Glomerular visceral epithelial cell (primary cell): ENCODE measurements around the gene FANCI.
"Not testable (repeated sequence)": the region's sequence is repeated elsewhere in the genome, so short reads cannot be mapped to it uniquely, and the experiment has no call there.

Experiments
- DNase-seq: peaks from one replicate; pipeline ENCODE4 v3.0.0-alpha.2; 2016; ENCODE audit errors: extremely low spot score

FANCI gene

DNA sequence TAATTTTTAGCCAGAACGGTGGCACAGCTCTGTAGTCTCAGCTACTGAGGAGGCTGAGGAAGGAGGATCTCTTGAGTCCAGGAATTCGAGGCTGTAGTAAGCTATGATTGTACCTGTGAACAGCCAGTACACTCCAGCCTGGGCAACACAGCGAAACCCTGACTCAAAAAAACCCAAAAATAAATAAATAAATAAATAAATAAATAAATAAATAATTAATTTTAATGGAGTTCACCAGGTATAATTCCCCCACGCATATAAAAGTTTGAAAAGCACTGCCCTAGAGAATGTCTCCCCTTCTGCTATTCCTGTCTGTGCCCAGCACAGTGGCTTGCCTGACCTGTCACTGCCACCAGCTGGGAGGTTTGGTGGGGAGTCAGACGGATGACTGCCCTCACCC, 18.2 kb upstream of the FANCI start:
- DNase-seq: no peak

DNA sequence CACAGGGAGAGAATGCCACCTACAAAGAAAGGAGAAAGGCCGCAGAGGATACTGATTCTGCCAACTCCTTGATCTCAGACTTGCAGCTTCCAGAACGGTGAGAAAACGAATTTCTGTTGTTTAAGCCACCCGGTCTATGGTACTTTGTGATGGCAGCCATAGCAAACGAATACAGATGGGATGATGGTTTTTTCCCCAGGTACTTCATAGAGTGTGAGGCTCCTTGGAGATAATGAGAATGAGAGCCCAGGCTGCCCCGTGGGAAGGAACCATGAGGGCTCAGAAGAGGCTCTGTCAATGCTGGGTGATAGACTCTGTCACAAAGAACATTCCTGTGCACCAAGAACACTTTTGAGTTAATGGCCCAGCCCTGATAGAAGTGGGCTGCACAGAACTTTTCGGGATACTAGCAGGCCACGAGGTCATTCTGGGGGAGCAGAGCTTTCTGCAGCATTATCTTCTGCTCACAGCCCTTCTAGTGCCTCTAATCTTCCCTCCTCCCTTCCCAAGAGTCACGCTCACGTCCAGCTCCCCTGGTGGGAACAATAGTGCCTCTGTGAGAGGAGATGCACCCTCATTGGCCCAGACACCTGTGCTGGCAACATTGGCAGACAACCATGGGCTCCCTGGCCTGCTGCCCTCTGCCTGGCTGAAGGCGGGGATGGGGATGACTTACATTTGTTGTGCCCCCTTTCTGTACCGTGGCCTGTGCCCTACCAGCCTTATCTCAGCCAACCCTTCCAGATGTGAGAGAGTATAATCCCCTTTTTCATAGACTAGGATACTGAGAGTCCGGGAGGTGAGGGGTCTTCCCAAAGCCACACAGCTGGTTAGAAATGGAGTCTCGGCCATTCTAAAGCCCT, 17.2 kb upstream of the FANCI start:
- DNase-seq: no peak

DNA sequence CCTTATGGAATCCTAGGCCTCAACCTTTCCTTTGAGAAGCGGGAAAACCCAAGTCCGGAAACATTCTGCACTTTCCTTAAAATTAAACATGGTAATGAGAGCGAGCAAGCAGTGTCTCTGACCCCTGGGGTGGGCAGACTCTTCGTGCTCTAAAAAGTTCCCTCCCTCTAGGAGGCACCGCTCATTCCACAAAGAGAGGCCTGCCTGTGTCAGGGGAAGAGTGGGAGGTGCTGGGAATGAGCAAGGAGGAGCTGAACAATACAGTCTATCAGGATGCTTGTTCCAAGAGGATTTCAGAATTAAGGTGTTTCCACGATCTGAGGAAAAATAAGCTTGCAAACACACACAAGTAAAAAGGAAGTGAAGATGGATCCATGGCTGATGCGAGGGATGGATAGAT, 16.4 kb upstream of the FANCI start:
- DNase-seq: no peak

DNA sequence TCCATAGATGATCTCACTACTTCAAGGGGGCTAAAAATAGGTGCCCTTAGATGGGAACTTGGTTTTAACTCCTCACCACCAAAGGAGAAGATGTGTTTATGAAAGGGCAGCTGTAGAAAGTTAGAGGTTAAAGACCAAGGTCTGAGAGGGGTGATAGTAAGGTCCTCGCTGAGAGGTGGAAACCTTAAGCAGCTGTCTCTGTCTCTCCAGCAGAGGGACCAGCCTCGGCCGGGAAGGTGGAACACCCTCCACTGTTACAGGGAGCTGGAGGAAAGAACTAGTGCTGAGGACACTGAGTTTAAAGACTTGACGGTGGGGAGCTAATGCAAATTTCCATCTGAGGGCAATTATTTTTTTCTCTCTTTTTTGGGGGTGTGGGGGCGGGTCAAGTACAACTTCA, 13.5 kb upstream of the FANCI start:
- no peak for DNase-seq

GRCh38 chr15:89231832-89232231, 11.9 kb upstream of the FANCI start:
- no peak for DNase-seq

GRCh38 chr15:89239883-89240810, 3.6 kb upstream of the FANCI start:
- not testable (repeated sequence) for DNase-seq

DNA sequence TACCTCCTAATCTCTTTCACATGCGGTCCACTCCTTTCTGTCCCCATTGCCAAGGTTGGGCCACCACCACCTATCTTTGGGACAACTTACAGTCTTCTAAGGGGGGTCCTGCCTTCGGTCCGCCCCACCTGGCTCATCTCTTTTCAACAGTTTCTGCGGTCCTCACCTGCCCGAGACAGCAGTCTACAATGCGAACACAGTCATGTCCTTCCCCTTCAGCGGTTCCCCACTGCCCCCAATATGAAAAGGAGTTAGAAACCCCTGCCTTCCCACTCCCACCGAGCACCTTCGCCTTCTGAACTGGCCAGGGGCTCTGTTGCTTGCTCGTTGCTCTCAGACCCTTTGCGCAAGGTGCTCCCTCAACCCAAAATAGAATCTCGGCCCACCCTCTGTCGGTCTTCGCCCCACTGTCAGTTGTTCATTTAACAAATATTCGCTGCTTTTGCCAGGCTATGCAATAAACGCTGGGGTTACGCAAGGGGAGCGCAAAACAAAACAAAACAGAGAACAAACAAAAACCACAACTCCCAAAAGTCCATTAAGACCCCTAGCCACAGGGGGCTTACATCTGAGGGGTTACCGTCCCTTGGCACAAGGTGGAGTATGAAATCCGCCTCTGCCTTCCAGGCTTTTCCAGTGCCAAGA, 611 bp upstream of the FANCI start:
- DNase-seq: no peak

- DNase-seq: no peak
Observed at GRCh38 chr15:89244574-89244903, 760 bp downstream of the FANCI start.

DNA sequence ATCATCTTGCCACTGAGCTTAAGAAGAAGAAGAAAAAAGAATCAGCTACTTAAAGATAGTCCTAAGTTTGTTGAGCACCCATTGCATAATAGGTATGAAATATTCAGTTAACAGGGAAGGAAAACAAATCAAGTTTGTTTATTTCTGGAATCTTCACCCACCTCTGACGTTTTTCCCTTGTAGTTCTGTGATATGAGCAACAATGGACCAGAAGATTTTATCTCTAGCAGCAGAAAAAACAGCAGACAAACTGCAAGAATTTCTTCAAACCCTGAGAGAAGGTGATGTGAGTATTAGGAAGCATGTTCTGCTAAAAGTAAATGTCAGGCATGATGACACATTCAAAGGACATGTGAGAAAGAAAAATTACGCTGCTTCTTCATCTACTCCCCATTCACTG, 3.7 kb downstream of the FANCI start:
- no peak for DNase-seq

GRCh38 chr15:89248584-89248983, 4.8 kb downstream of the FANCI start:
- no peak for DNase-seq

- DNase-seq: not testable (repeated sequence)
Observed at GRCh38 chr15:89250142-89250541, 6.4 kb downstream of the FANCI start.

DNA sequence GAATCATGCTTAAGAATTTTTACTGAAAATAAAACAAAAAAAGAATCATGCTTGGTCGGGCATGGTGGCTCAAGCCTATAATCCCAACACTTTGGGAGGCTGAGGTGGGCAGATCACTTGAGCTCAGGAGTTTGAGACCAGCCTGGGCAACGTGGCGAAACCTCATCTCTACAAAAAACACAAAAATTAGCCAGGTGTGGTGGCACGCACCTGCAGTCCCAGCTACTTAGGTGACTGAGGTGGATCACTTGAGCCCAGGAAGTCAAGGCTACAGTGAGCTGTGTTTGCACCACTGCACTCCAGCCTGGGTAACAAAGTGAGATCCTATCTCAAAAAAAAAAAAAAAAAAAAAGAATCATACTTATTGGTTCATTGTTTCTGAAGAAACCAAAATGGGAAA, 33.5 kb downstream of the FANCI start:
- not testable (repeated sequence) for DNase-seq

DNA sequence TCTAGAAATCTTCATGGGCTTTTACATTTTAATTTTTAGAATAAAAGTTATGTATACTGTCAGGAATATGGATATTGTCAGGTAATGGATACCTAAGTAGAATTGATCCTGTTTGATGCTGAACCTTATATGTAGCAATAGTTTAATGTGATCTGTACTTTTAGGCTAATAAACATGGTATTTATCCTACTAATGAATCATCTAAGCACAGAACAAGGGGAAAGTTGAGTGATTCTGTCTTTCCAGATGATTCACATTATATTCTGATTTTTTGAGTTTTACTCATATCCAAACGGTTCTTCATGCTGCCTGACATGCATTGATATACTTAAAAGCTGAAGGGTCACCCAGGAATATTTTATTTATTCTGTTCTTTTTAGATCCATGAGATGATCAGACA, 34.5 kb downstream of the FANCI start:
- DNase-seq: no peak

GRCh38 chr15:89282631-89283030, 38.9 kb downstream of the FANCI start:
- DNase-seq: no peak

- DNase-seq: no peak
Observed at GRCh38 chr15:89283201-89283600, 39.4 kb downstream of the FANCI start.

DNA sequence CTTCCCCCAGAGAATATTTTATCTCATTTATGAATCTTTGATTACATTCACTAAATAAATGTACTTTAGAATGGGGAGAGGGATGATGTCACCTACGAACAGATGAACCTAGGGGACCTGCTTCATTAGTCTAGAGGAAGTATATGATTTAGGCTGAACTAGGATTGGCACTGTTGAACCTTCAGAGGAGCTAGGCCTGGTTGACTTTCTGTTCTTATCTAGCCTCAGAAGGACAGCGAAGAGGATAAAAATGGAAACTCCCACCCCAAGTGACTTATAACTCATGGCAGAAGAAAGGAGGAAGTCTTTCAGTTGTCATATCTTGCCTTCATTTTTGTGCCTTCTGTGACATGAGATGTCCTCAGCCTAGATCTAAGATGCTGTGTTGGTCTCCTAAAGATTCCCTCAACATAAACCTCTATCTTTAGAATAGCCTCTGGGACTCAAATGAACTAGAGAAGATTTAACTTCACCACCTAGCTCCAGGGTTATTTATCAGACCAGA, 48.2 kb downstream of the FANCI start:
- no peak for DNase-seq

GRCh38 chr15:89293012-89293411, 49.2 kb downstream of the FANCI start:
- DNase-seq: no peak

DNA sequence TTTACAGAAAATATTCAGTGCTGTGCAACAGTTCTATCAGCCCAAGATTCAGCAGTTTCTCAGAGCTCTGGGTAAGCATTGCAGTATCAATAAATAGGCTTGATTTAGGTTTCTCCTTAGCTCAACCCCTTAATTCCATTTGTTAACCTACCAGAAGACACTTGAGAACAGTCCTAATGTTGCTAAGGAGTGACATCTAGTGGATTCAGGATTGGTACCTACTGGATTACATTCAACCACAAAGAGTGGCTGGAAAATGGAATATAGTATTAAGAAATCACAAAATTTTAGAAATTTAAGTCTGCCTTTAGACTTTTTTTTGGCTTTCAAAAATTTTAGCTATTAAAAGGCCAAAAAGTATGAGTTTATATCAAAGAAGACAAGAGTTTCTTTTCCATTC, 56.1 kb downstream of the FANCI start:
- no peak for DNase-seq

GRCh38 chr15:89301304-89302089, 57.7 kb downstream of the FANCI start:
- DNase-seq: no peak

DNA sequence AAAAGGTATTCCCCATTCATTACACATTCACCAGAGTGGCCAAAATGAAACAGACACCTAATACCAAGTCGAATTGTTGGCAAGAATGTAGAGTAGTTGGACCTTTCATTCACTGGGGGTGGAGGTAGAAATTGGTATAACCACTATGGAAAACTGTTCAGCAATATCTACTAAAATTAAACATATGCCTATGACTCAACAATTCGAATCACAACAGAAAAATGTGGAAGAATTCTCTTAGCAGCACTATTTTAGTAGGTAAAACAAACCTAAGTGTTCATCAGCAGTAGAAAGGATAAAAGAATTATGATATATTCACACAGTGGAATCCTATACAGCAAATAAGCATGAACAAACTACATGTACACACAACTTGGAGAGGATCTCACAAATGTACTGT, 60.2 kb downstream of the FANCI start:
- DNase-seq: no peak

DNA sequence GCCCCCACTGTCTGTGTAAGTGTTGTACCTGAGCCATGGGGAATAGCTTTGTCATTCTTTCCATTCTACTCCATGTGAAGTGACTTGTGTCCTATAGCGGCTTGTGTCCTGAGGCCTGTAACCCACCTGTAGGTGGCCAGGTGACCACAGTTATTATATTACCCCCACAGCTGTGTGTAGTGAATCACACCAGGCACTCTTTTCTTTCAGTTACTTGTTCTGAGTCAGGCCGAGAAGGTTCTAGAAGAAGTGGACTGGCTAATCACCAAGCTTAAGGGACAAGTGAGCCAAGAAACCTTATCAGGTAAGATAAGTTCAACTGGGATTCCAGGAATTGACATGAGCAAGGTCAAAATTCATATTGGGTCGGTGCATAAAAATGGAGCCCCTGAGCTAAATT, 61.6 kb downstream of the FANCI start:
- no peak for DNase-seq
